Measurements from ENCODE around the gene UTP11. TPM values are rescaled to one million over a fixed set of nuclear protein-coding genes. Genes with fewer than 3 reads are reported as not detected.
A peak's percentile ranks its signal among the peaks of the same experiment; 100 is the strongest.

UTP11 gene
- total RNA-seq, 2 experiments from 2014 or later = 8.7 to 9.4 TPM

GRCh38 chr1:38013227-38013622 is 691 bp downstream of the UTP11 start:
- peak overlapping the region; percentile 75 to 83 for H3K27ac ChIP-seq (ENCODE audit: low read depth in 1 of 2, low read length in 2 of 2)
- no peak for ATAC-seq (ENCODE audit: poor library complexity)
- Mint-ChIP-seq H3K27ac (peak overlapping the region; percentile 97), H3K4me1 (ENCODE audit: low read depth) (peaks cover 39% of the 10 kb centered on the region), H3K36me3 (ENCODE audit: low read depth) (peaks cover 45% of the 10 kb centered on the region), H3K27me3 (no peaks in the 10 kb centered on the region), H3K9me3 (no peaks in the 10 kb centered on the region), H3K4me3 (peak overlapping the region; percentile 99)
- no peak for DNase-seq
- ChIA-PET POLR2A (interaction anchor here (0.8 to 2.1 kb wide), 4 partner anchors 19 to 205 kb away, joined by 3 to 11 read pairs (median 4); partner anchors contain the start of genes C1orf122, INPP5B, MTF1 and YRDC), CTCF (interaction anchor here (3.0 kb wide), 1 partner anchor 23 kb away, joined by 16 read pairs; the partner anchor contains the start of gene SF3A3)
- peaks cover 32% of the 10 kb centered on the region for H3K36me3 ChIP-seq (ENCODE audit: insufficient read depth, low read length)
- peak overlapping the region; percentile 86 for H3K4me3 ChIP-seq (ENCODE audit: low read length)
- intact Hi-C loops (cut with DNase I, micrococcal nuclease) = loop anchor here (2.0 to 10.0 kb wide), 6 partner anchors 22 to 1562 kb away; partner anchors contain the start of genes CDCA8 (in 2 of the 2), PABPC4 (in 1 of the 2) and SF3A3 (in 1 of the 2)
- H3K9me3 ChIP-seq (ENCODE audit: control insufficient read depth in 1 of 2, insufficient read depth in 1 of 2, low read length in 2 of 2) = peaks cover 0 to 5% of the 10 kb centered on the region in 2 experiments
- H3K4me1 ChIP-seq (ENCODE audit: insufficient read depth, low read length) = peaks cover 47% of the 10 kb centered on the region
- TF ChIP-seq CTCF (IDR thresholded peaks at IDR 0.05) = no peak
- H3K27me3 ChIP-seq (ENCODE audit: control insufficient read depth in 1 of 2, insufficient read depth in 2 of 2, low read length in 2 of 2) = no peaks in the 10 kb centered on the region

GRCh38 chr1:38014171-38014570 is 1.6 kb downstream of the UTP11 start:
- Histone ChIP-seq H3K9me3 (ENCODE audit: control insufficient read depth in 1 of 2, insufficient read depth in 1 of 2, low read length in 2 of 2) (peaks cover 0 to 5% of the 10 kb centered on the region in 2 experiments), H3K27ac (ENCODE audit: low read depth in 1 of 2, low read length in 2 of 2) (no peak overlapping the region), H3K27me3 (ENCODE audit: control insufficient read depth in 1 of 2, insufficient read depth in 2 of 2, low read length in 2 of 2) (no peaks in the 10 kb centered on the region), H3K4me1 (ENCODE audit: insufficient read depth, low read length) (peaks cover 43% of the 10 kb centered on the region), H3K4me3 (ENCODE audit: low read length) (no peak overlapping the region), H3K36me3 (ENCODE audit: insufficient read depth, low read length) (peaks cover 42% of the 10 kb centered on the region)
- no peak for TF ChIP-seq CTCF (IDR thresholded peaks at IDR 0.05)
- intact Hi-C loops (cut with DNase I, micrococcal nuclease) = loop anchor here (5.0 to 10.0 kb wide), 4 partner anchors 82 to 1561 kb away; partner anchors contain the start of genes CDCA8 (in 2 of the 2) and PABPC4 (in 1 of the 2)
- peak overlapping the region; percentile 33 for H3K27ac Mint-ChIP-seq
- H3K4me3 Mint-ChIP-seq = peak overlapping the region; percentile 99
- ATAC-seq (ENCODE audit: poor library complexity) = no peak
- ChIA-PET CTCF (interaction anchor here (3.0 kb wide), 1 partner anchor 24 kb away, joined by 16 read pairs; the partner anchor contains the start of gene SF3A3), POLR2A (no interaction called here)
- no peak for DNase-seq
- H3K4me1 Mint-ChIP-seq (ENCODE audit: low read depth) = peaks cover 44% of the 10 kb centered on the region
- no peaks in the 10 kb centered on the region for H3K9me3 Mint-ChIP-seq
- peaks cover 55% of the 10 kb centered on the region for H3K36me3 Mint-ChIP-seq (ENCODE audit: low read depth)
- H3K27me3 Mint-ChIP-seq = no peaks in the 10 kb centered on the region

GRCh38 chr1:38014724-38015424 is 2.3 kb downstream of the UTP11 start:
- Mint-ChIP-seq H3K4me1 (ENCODE audit: low read depth) (peaks cover 41% of the 10 kb centered on the region), H3K27me3 (no peaks in the 10 kb centered on the region), H3K4me3 (peak overlapping the region; percentile 34), H3K36me3 (ENCODE audit: low read depth) (peaks cover 61% of the 10 kb centered on the region), H3K27ac (no peak overlapping the region), H3K9me3 (no peaks in the 10 kb centered on the region)
- Histone ChIP-seq H3K9me3 (ENCODE audit: control insufficient read depth in 1 of 2, insufficient read depth in 1 of 2, low read length in 2 of 2) (peaks cover 0 to 5% of the 10 kb centered on the region in 2 experiments), H3K4me3 (ENCODE audit: low read length) (no peak overlapping the region), H3K27ac (ENCODE audit: low read depth in 1 of 2, low read length in 2 of 2) (no peak overlapping the region), H3K36me3 (ENCODE audit: insufficient read depth, low read length) (peaks cover 49% of the 10 kb centered on the region), H3K4me1 (ENCODE audit: insufficient read depth, low read length) (peaks cover 36% of the 10 kb centered on the region), H3K27me3 (ENCODE audit: control insufficient read depth in 1 of 2, insufficient read depth in 2 of 2, low read length in 2 of 2) (no peaks in the 10 kb centered on the region)
- POLR2A ChIA-PET = no interaction called here
- ATAC-seq (ENCODE audit: poor library complexity) (no peak), DNase-seq (no peak)
- CTCF ChIA-PET = no interaction called here
- intact Hi-C loops (cut with DNase I, micrococcal nuclease) = loop anchor here (5.0 to 10.0 kb wide), 4 partner anchors 83 to 1560 kb away; partner anchors contain the start of genes CDCA8 (in 2 of the 2) and PABPC4 (in 1 of the 2)
- TF ChIP-seq CTCF (IDR thresholded peaks at IDR 0.05) = no peak
